Measurements from ENCODE around the gene TNP1.

The TNP1 gene, protein sequence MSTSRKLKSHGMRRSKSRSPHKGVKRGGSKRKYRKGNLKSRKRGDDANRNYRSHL

DNA sequence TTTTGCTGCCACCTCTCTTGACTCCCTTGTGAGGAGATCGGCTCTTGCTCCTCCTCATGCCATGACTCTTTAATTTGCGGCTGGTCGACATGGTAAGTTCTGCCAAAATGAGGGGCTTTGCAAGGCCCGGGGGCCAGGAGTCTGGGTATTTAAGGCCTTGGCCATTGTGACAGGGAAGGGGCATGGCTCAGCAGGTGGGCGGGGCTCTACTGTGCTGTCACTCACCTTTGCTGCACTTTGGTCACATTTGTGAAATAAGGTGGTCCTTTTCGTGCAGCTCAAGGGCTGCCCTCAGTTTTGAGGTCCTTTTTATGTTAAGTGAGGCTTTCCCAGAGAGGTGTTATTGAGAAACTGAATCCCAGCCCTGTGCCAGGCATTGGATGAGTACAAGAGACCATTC, at the start of gene TNP1:
Gene TNP1 (minus strand): TSS at position 121 of the 400 bp plus-strand sequence. CDS start 30 bp downstream, at position 91.
- no peak for DNase-seq (ENCODE audit: low read depth in 4 of 4, low spot score in 1 of 4)

DNA sequence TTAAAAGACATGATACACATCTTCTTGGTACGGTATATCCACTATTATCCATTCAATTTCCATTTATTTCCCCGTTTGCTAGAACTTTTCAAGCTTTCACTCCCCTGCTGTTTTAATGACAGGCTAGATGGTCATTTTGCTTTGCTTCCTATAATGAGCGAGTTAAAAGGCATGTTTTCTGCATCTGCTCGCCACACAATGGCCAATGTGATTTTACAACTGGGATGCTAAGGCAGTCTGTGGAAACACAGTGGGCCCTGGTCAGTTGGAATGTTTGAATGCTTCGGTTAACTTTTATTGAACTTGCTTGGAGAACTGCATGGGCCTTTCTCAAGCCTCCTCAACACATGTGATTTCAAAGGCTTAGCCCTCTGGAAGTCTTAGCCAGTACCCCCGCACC, 48.4 kb upstream of the TNP1 start:
- DNase-seq (ENCODE audit: low read depth in 4 of 4, low spot score in 1 of 4), result no peak

DNA sequence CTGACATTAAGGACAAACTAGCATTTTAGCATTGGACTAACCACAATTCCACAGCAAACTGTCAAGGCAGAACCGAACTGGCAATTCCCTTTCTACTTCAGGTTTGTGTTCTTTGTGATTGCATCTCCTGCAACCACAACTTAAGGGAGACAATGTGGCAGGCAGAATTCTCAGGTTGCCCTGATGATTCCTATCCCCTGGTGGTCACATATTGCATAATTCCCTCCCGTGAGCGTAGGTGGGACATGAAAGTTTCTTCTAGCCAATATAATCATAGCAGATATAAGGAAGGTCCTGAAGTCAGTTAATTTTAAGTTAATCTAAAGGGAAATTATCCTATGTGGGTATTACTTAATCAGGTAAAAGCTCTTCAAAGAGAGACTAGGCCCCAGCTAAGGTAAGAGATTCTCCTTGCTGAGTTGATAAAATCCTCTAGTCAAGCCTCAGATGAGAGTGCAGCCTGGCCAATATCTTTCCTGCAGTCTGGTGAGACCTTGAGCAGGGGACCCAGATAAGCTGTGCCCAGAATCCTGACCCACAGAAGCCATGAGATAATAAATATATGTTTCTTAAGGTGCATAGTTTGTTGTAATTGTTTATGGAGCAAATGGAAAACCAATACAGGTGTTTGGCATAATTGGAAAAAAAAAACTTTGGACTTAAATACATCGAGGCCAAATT, 45.9 kb upstream of the TNP1 start:
- no peak for DNase-seq (ENCODE audit: low read depth in 4 of 4, low spot score in 1 of 4)

DNA sequence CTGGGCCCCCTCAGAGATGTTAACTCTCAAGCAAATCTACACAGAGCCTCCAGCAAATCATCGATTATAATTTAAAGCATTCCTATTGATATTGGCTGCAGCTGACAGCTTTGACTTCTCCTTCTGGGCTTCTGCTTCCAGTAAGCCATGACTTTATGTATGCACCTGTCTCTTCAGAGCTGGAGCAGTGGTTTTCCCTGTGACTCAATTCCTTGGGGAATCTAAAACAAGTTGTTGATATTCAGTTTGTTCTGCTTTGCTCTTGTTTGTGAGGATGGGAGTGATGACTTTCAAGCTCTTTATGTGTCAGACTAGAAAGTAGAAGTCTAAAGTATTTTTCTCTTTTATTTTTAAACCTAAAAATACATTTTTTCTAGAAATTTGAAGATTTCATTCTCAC, 45.1 kb upstream of the TNP1 start:
- DNase-seq (ENCODE audit: low read depth in 4 of 4, low spot score in 1 of 4), result no peak

DNA sequence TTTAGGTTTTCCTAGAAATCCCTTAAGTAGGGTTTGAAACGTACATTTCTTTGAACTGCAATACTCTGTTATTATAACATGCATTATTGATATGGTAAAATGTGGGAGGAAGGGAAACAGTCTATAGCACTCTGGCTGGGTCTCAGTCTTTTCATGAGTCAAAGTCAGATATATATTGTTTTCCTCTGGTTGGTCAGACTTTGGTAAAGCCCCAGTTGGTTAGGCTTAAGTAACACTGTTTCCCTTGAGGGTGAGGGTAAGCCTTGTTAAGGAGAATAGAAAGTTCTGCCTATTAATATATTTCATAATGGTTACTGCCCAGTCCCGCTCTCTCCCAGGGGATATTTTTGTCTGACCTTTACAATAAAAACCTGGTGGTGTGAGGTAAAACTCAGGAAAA, 44.7 kb upstream of the TNP1 start:
- no peak for DNase-seq (ENCODE audit: low read depth in 4 of 4, low spot score in 1 of 4)

DNA sequence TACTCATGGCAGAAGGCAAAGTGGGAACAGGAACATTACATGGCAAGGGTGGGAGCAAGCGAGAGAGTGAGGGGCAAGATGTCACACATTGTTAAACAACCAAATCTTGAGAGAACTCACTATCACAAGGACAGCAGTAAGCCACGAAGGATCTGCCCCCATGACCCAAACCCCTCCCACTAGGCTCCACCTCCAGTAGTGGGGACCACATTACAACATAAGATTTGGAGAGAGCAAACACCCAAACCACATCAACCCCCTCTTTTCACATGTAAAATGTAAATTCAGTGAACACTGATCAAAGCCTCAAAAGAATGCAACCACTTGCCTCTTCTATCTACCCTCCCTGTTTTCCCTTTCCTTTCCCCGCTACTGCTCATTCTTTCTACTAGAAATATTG, 43.6 kb upstream of the TNP1 start:
- no peak for DNase-seq (ENCODE audit: low read depth in 4 of 4, low spot score in 1 of 4)

DNA sequence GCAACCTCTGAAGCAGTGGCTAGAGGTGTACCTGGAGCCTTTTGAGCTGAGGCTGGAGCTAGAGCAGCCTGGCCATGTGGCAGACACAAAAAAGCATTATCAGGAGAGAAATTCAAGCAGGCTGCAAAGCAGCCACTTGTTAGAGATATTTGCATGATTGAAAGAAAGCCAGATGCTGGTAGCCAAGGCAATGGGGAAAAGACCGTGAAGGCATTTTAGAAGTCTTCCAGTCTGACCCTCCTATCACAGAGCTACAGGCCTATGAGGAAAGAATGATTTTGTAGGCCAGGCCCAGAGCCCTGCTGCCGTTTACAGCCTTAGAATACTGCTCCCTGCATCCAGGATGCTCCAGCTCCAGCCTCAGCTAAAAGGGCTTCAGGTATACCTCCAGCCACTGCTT, 41.4 kb upstream of the TNP1 start:
- no peak for DNase-seq (ENCODE audit: low read depth in 4 of 4, low spot score in 1 of 4)

DNA sequence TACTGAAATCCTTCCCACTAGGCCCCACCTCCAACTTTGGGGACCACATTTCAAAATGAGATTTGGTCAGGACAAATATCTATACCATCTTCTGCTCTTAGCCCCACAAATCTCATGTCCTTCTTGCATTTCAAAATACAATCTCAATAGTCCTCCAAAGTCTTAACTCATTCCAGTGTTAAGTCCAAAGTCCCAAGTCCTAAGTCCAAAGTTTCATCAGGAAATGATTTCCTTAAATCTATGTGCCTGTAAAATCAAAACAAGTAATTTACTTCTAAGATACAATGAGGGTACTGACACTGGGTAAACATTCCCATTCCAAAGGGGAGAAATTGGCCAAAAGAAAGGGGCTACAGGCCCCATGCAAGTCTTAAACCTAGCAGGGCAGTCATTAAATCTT, 40.5 kb upstream of the TNP1 start:
- no peak for DNase-seq (ENCODE audit: low read depth in 4 of 4, low spot score in 1 of 4)

DNA sequence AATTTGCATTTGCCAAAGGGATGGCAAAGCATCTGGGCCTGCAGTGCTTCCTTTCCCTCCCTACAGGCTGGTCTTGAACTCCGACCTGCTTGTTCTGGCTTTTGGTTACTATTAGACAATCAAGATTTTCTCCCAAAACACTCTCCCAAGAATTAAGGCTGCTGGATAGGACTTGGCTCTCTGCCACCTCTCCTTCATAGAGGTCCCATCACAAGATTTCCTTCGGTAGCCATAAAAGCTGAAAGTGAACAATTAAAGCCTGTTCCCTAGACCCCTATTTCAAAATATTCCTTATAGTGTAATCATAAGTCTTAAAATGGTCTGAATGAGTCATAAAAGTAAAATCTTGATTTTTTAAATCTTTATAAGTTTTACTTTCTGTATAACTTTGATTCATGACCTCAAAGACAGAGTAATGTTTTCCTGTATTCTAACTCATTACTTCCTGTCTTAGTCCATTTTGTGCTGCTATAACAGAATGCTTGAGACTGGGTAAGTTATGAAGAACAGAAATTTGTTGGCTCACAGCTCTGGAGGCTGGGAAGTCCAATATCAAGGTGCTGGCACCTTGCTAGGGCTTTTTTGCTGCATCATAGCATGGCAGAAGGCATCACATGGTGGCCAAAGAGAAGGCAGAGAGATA, 37.8 kb upstream of the TNP1 start:
- no peak for DNase-seq (ENCODE audit: low read depth in 4 of 4, low spot score in 1 of 4)

DNA sequence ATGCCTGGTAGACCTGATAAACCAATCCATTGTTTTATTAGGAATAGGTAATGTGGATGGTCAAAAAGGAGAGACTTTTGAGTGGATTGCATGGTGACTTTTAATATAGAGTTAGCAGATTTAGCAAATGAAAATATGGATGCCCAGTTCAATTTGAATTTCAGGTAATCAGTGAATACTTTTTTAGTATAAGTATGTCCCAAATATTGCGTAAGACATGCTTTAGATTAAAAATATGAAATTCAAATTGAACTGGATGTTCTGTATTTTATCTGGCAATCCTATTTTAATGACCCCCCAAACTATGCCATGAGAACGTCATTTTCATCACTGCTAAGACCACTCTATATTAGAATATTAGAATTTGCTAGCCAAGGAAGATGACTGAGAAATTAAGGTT, 30.3 kb upstream of the TNP1 start:
- no peak for DNase-seq (ENCODE audit: low read depth in 4 of 4, low spot score in 1 of 4)

DNA sequence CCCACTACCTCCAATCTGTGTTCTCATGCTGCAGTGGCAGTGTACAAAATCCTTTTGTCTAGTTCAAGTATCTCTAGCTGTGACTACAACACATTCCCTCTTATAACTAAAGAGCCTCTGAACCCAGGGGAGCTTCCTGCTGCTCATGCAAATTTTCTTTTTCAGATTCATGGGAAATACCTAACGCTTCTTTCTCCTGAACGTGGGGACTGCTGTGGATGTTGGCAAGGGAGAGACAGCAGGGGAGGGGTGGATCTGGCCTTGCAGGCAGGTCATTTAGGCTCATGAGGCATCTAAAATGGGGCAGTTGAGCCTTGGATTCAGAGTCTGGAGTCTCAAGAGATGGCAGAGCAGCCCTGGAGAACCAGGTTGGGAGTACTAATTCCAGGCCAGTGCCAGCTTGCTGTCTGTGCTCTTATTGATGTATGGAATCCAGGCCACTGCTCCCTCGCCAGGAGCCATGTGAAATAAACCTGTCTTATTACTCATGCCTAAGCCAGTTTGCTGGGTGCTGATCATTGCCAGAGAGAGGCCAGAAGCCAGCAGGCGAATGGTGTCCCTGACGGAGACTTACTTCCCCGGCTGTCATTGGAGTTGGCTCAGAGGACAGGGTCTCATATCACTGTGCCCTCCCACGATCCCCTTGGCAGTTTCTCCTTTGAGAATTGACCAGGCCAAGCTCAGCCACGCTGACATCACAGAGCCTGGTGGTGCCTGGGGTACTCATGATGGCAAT, 29.2 kb upstream of the TNP1 start:
- DNase-seq (ENCODE audit: low read depth in 4 of 4, low spot score in 1 of 4), result no peak

DNA sequence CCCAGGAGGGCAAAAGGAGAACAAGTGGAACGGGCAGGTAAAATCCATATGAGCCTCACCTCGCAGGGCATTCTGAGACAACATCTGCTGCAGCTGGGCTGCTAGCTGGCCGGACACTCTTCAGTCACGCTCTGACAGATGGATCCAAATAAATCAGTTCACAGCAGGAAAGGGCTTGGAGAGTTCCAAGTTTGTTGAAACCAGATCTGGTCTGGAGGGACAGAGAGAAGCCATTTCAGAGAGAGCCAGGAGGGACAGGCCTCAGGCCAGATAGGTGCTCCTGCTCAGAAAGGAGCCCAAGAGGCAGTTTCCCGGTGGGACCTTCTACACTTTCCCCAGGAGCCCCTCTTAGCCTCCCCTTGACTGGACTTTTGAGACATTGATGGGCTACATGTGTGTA, 28.2 kb upstream of the TNP1 start:
- DNase-seq (ENCODE audit: low read depth in 4 of 4, low spot score in 1 of 4), result no peak

DNA sequence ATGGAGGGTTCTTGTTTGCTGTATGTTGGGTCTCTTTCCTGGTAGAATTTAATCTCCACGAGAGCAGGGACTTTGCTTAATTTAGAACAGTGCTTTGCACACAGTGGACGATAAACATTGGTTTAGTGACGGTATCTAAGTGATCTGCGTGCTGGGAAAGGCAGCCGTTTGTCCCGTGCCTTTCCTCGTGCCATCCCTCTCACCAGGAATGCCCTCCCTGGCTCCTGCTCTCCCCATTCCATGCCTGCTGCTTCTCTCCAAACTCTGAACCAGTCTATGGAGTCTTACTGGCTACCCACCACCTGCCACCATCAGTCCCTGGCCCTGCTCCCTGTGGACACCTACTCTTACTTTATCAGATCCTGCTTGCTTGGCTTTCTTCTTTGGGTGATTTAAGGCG, 27.3 kb upstream of the TNP1 start:
- no peak for DNase-seq (ENCODE audit: low read depth in 4 of 4, low spot score in 1 of 4)

DNA sequence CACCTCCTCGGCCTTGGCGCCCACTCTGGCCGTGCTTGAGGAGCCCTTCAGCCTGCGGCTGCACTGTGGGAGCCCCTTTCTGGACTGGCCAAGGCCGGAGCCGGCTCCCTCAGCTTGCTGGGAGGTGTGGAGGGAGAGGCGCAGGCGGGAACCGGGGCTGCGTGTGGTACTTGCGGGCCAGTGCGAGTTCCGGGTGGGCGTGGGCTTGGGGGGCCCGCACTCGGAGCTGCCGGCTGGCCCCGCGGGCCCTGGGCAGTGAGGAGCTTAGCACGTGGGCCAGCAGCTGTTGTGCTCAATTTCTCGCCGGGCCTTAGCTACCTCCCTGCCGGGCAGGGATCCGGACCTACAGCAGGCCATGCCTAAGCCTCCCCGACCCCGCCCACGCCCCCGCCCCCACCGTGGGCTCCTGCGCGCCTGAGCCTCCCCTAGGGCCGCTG, 25.3 kb upstream of the TNP1 start:
- no peak for DNase-seq (ENCODE audit: low read depth in 4 of 4, low spot score in 1 of 4)

DNA sequence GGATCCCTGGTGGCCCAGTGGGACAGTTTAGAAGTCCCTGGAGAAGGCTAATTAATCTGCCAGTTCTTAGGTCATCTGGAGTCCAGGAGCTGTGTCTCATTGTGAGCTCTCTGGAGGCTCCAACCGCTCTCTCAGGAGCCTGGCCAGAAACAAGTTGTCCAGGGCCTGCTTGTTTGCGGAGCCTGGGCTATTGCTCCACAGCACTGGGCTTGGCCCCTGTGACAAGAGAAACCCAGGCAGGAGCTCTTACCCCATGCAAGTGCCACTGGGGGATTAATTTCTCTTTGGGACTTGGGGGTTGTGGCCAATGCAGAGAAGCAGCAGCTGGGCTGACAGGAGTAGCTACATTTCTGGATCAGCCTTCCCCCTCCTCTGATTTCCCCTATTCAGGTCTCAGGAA, 24.5 kb upstream of the TNP1 start:
- no peak for DNase-seq (ENCODE audit: low read depth in 4 of 4, low spot score in 1 of 4)

DNA sequence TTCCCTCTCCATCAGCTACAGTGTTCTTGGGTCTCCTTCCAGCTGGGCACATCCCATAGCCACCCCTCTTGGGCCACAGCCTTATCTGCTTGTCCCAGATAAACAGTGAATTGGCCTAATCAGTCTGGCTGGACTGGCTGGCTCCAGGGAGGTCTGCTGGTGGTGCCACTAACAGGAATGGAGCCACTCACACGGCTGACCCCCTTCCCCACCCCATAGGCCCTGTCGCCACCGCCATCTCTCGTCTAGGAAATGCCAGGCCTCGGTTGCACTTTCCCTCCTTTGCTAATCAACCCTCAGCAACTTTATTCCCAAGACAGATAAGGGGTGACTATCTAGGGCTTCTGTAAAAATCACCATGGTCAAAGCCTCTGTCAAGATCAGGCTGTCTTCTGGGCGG, 23.0 kb upstream of the TNP1 start:
- DNase-seq (ENCODE audit: low read depth in 4 of 4, low spot score in 1 of 4), result no peak

DNA sequence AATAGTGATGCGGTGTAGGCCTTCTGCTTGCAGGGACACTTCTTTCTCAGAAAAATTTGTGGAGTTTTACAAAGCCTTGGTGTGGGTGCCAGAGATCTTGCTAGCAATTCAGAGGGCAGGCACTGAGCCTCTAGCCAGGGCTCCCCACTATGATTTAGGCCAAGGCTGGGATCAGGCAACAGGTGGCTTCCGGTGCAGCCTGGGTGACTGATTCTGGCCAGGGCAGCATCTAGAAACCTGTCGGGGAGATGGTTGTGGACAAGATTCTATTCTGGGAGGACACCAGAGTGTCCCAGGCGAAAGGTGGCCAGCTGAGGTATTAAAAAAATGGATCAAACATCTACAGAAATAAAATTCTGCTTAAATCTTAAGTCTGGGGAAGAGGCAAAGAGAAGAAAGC, 21.5 kb upstream of the TNP1 start:
- DNase-seq (ENCODE audit: low read depth in 4 of 4, low spot score in 1 of 4), result no peak

DNA sequence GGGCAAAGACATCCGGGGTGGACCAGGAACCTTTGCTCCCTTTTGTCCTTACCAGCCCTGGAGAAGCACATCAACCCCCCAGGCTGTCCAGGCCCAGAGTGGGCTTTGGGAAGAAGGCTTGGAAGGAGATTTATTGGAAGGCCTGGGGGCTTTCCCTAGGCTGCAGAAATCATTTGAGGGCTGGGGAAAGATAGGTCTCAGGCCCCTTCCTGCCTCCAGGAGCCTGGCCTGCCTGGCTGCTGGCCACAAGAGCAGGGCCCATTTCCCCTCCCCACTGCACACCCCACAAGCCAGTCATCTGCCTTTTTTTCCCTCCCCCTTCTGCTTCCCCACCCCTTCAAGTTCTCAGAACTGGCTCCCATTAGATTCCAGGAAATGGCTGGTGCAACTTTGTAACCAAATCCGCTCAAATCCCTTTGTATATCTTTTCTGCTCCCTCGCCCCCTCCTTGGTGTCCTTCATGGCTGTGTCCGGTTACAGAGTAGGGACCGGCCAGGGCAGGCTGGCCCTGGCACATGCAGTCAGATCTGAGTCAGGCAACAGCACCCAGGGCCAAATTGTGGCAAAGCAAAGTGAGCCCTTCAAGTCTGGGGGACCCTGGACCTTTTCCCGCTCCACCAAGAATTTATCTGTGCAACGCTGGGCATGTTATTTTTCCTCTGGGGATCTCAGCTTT, 20.8 kb upstream of the TNP1 start:
- no peak for DNase-seq (ENCODE audit: low read depth in 4 of 4, low spot score in 1 of 4)

DNA sequence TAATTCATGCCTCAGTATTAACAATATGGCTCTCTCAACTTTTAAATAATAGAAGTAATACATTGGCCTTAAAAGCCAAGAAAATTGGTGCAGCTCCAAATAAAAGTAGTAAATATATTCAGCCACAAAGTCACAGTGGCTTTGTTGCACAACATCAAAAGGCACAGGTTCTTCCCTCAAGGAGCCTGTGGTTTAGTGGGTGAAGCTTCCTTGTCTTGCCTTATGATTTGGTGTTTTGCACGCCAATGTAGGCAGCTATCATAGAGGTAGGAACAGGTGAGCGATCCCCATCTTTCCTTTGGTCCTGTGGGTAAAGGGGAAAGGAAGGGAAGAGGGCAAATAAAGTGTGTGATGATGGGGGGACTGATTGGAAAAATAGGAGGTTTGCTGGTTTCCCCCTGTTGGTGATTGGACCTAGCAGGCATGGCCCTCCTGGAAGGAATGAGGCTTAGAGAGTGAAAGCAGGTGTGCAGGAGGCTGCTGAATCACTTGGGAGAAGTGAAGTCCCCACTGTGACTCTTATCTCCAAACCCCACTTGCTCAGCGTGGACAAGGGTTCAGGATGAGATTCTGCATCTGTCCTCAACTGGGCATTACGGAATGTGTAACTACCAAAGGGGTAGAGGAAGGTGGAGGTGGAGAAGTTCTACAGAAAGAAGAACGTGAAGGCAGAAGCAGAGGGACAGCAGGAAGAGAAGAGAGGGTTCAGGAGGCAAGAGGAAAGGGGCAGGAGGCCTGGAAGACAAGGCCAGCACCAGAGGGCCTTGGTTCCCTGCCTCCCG, 20.1 kb upstream of the TNP1 start:
- no peak for DNase-seq (ENCODE audit: low read depth in 4 of 4, low spot score in 1 of 4)

DNA sequence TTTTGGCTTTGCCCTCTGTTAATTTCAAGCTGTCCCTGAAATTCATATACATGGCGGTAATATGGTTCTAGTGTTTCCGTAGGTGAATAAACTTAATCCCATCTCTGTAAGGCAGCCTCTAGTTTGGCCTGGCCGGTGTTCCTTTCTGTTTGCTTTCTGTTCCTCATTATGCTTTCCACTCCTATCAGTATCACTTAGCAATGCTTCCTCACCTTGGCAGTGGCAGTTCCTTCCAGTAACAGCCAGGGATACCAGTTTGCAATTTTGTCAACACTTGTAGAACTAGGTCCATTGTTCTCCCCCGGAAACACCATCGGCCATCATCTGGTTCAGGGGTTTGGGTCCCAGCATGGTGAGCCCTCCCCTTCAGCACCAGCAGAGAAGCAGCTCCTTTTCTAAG, 18.2 kb upstream of the TNP1 start:
- no peak for DNase-seq (ENCODE audit: low read depth in 4 of 4, low spot score in 1 of 4)

DNA sequence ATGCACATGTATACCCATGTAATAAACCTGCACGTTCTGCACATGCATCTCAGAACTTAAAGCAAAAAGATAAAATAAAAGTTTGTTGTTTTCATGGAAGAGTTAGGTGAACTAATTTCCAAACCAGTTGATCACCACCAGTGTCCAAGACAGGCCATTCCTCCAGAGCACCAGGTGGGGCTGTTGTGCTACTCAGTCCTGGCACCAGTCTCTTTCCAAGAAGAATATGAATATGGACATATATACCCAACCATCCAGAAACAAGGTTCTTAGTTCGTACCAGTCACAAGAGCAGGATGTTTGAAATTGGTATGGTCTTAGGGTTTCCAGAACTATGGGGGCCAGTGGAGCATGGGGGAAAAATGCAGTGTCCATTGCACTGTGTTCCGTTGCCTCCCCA, 17.2 kb upstream of the TNP1 start:
- DNase-seq (ENCODE audit: low read depth in 4 of 4, low spot score in 1 of 4), result no peak

Measured in stimulated activated CD4-positive, alpha-beta T cell treated with anti-CD3 and anti-CD28 coated beads, Interleukin-1b, Interleukin-23, amount 100 ng/mL, for 24 hours (primary cell).